Dermis blood vessel endothelial cell (primary cell): ENCODE results near the gene EFCAB6. TPM values are rescaled to one million over a fixed set of nuclear protein-coding genes. Genes with fewer than 3 reads are reported as not detected.

ENCODE experiments used
- total RNA-seq: library from RNA; depleted of rRNA; stranded (reverse); fragments of >200 nt; gene quantifications from 2 replicates; pipeline ENCODE4 v1.2.3, GENCODE V29; 2014

Gene EFCAB6
- total RNA-seq, 1 donor from 2014 or later: under 0.01 TPM

Other genes starting within 250 kb of the EFCAB6 start
- 0.05 TPM in 1 of 2 replicates, not detected in the other for gene SULT4A1, start 50.2 kb upstream of the EFCAB6 start, total RNA-seq
- gene PNPLA5, start 79.7 kb upstream of the EFCAB6 start, total RNA-seq: not detected in 2 replicates
- gene PNPLA3, start 111.5 kb upstream of the EFCAB6 start, total RNA-seq: 1.0 and 2.7 TPM in 2 replicates
- 53.6 and 57.9 TPM in 2 replicates for gene SAMM50, start 143.1 kb upstream of the EFCAB6 start, total RNA-seq
- 102 and 247 TPM in 2 replicates for gene PARVB, start 212.0 kb upstream of the EFCAB6 start, total RNA-seq